Fibroblast of skin of back (primary cell): ENCODE measurements around the gene RHBDD1.
A peak's percentile ranks its signal among the peaks of the same experiment; 100 is the strongest.

Source experiments
- DNase-seq: peaks from one replicate; pipeline ENCODE4 v3.0.0-alpha.2; 2013

Gene RHBDD1

GRCh38 chr2:226994775-226995174 lies 158.9 kb downstream of the RHBDD1 start:
- no peak for DNase-seq

GRCh38 chr2:226995625-226996041 lies 159.8 kb downstream of the RHBDD1 start:
- DNase-seq: peak; percentile 82

- DNase-seq: no peak
These were observed 163.8 kb downstream of the RHBDD1 start for GRCh38 chr2:226999661-227000060.

- DNase-seq: no peak
These were observed 164.3 kb downstream of the RHBDD1 start for GRCh38 chr2:227000123-227000522.

- DNase-seq: no peak
These were observed 168.6 kb downstream of the RHBDD1 start for GRCh38 chr2:227004482-227004881.

- DNase-seq: no peak
These were observed 170.5 kb downstream of the RHBDD1 start for GRCh38 chr2:227006189-227006897.

- DNase-seq: no peak
These were observed 171.3 kb downstream of the RHBDD1 start for GRCh38 chr2:227007148-227007547.

- no peak for DNase-seq
These were observed 172.1 kb downstream of the RHBDD1 start for GRCh38 chr2:227007940-227008339.

- DNase-seq: peak; percentile 15
These were observed 174.6 kb downstream of the RHBDD1 start for GRCh38 chr2:227010433-227010832.

GRCh38 chr2:227013330-227013729 lies 177.5 kb downstream of the RHBDD1 start:
- no peak for DNase-seq

GRCh38 chr2:227013881-227014280 lies 178.0 kb downstream of the RHBDD1 start:
- no peak for DNase-seq

- DNase-seq: no peak
These were observed 181.0 kb downstream of the RHBDD1 start for GRCh38 chr2:227016894-227017293.

GRCh38 chr2:227020416-227020815 lies 184.6 kb downstream of the RHBDD1 start:
- DNase-seq: no peak

- no peak for DNase-seq
These were observed 186.8 kb downstream of the RHBDD1 start for GRCh38 chr2:227022608-227023007.

GRCh38 chr2:227025510-227025909 lies 189.7 kb downstream of the RHBDD1 start:
- DNase-seq: no peak

- no peak for DNase-seq
These were observed 193.7 kb downstream of the RHBDD1 start for GRCh38 chr2:227029426-227030105.

GRCh38 chr2:227030789-227031188 lies 194.9 kb downstream of the RHBDD1 start:
- no peak for DNase-seq

GRCh38 chr2:227031379-227031778 lies 195.5 kb downstream of the RHBDD1 start:
- DNase-seq: no peak

GRCh38 chr2:227033471-227034148 lies 197.8 kb downstream of the RHBDD1 start:
- peak; percentile 16 for DNase-seq

- no peak for DNase-seq
These were observed 200.0 kb downstream of the RHBDD1 start for GRCh38 chr2:227035711-227036367.

GRCh38 chr2:227036527-227036926 lies 200.7 kb downstream of the RHBDD1 start:
- DNase-seq: no peak

GRCh38 chr2:227038550-227039189 lies 202.8 kb downstream of the RHBDD1 start:
- DNase-seq: no peak

GRCh38 chr2:227043981-227044380 lies 208.1 kb downstream of the RHBDD1 start:
- DNase-seq: no peak
